HG02623 (cell line): Measurements from ENCODE around the gene DDX3Y.

Experiments
- ATAC-seq: cut with Tn5 transposase; IDR thresholded peaks from one replicate; pipeline ENCODE4 v1.9.1; 2021; ENCODE audit warnings: moderate library complexity; ENCODE audit not compliant: unreplicated experiment

Gene DDX3Y

DNA sequence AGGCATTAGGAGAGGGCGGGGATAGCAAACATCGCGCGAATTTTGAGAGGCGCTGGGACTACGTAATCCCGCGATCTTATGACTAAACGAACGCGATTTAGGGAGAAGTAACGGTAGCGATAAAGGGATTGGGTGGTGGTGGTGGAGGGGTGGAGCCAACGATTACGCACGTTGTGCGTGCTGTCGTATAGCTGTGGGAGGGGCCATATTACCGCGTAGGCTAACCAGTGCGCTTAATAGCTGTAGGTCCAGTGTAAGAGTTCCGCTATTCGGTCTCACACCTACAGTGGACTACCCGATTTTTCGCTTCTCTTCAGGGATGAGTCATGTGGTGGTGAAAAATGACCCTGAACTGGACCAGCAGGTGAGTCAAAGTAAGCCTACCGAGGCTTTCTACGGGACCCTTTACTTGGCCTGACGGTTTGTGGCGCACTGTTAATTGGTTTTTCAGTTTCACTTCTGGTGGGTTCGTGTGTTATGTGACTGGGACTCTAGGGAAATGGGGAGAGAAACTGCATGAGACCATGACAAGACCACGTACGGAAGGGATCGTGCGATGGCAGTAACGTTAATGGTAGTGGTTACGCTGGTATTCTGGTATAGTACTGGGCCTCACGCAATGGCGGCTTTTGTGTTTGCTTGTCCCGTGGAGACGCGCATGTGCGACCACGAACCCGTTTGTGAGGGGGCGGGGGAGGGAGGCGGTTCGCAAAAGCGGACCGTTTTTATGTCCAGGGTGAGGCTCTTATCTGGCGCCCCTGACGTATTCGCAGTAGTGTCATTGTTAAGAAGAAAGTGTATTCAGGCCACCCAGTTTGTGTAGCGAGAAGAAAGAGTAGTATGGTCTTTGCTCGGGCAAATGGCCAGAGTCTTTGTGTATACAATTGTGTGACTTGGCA lies at the start of gene DDX3Y:
Gene DDX3Y, plus strand, starts transcription at position 251 of the 899 bp plus-strand sequence. Its CDS starts 69 bp downstream, at position 320.
- peak; percentile 85 for ATAC-seq

- ATAC-seq = no peak
Observed at GRCh38 chrY:12855791-12856275, 48.8 kb upstream of the DDX3Y start.

GRCh38 chrY:12867960-12868359 lies 36.7 kb upstream of the DDX3Y start:
- no peak for ATAC-seq

DNA sequence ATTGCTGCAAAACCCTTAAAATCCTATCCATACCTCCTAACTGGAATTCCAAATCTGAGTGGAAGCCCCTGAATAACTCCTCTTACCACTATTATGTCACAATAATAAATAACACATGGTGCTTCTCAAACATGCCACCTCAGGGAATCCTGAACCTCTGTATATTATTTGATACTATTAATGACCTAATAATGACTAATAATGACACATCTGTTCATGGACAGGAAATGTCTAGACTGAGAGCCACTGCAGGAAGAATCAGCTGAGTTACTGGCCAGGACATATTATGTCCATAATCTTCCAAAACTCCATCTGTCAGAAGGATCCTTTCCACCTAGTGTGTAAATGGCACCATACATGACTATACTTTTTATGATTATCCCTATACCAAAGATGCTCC lies 7.7 kb upstream of the DDX3Y start:
- no peak for ATAC-seq

DNA sequence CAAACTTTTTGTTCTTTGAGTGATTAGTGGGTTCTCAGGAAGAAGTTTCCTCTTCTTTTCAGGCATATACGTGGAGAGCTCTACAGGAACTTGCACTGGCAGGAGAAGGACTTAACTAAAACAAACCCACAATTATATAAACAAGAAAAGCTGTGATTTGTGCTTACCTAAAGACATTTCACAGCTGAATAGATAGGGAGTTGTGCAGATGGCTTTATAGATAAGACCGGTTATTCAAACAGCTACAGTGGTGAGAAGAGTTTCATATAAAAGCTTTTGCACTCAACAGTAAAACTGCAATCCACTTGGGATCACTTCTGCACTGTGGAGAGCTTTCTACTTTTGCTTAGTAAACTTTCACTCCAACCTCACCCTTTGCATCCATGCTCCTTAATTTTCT lies 6.1 kb upstream of the DDX3Y start:
- no peak for ATAC-seq

GRCh38 chrY:12905517-12905872 lies 827 bp downstream of the DDX3Y start:
- peak; percentile 37 for ATAC-seq

DNA sequence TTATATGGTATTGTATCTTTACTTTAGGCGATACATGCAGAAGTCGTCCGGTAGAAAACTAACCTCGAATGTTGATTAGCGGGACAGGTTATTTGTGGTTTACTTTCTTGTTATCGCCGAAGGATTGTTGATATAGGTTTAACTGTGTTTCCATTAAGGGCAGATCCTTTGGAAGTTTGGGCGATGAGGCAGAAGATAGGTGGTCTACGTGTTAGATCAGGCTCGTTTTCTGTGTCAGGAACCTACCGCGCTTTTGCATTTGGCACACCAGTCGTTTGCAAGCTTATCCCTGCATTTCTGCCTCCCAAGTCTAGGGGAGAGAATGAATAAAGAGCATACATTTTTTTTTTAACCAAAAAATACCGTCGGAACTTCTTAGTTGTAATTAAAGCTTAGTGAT lies 1.2 kb downstream of the DDX3Y start:
- no peak for ATAC-seq

DNA sequence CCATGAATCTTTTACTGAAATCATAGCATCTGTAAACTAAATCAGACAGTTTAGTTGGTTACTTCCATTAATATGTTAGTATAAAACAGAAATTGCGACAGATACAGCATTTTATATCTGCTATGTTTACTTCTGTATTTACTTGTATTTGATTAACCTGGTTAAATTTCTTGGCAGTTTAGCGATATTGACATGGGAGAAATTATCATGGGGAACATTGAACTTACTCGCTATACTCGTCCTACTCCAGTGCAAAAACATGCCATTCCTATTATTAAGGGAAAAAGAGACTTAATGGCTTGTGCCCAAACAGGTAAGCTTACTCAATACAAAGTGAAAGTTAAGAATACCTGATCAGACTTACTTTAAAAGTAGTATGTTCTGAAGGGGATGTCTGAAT lies 8.9 kb downstream of the DDX3Y start:
- no peak for ATAC-seq

DNA sequence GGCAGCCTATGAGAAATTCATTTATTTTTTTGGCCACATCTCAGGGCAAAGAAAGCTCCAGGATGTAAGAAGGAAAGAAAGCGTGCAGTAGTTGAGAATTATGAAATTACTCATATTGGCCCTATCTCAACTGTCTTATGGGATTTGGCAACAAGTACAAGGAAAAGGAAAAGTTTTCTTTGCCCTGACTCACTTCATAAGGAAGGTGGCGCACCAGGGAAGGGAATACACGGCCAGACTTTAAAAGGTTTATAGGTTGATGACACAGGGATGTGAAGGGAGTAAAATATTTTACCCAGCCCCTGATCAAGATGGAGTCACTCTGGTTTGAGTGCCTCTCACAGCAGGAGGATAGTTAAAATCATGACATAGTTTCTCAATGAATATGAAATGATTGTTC lies 23.4 kb downstream of the DDX3Y start:
- ATAC-seq = no peak

GRCh38 chrY:12941725-12942687 lies 37.3 kb downstream of the DDX3Y start:
- ATAC-seq = no peak
